D721Med (cell line): Measurements from ENCODE around the gene CDCP2.

ENCODE experiments used
- DNase-seq: peaks from one replicate; pipeline ENCODE4 v3.0.0; 2011; ENCODE audit warnings: low spot score; ENCODE audit not compliant: insufficient read length
- FAIRE-seq: peaks from 2 replicates; lab custom pipeline; 2011; peaks lifted over from hg19 to GRCh38; lab: Jason Lieb, UNC
- CTCF ChIP-seq: IDR thresholded peaks from 2 replicates; pipeline ENCODE4 v1.5.1; 2012; ENCODE audit warnings: mild to moderate bottlenecking, control low read depth; ENCODE audit not compliant: insufficient read depth; ENCODE audit errors: missing control alignments

Gene CDCP2

GRCh38 chr1:54131419-54131818 lies 21.4 kb downstream of the CDCP2 start:
- FAIRE-seq (no peak), DNase-seq (no peak)
- no peak for TF ChIP-seq CTCF

GRCh38 chr1:54129858-54130257 lies 22.9 kb downstream of the CDCP2 start:
- no peak for TF ChIP-seq CTCF
- no peak for FAIRE-seq
- no peak for DNase-seq

- no peak for DNase-seq
- FAIRE-seq = no peak
- TF ChIP-seq CTCF = no peak
These were observed 25.1 kb downstream of the CDCP2 start for GRCh38 chr1:54127594-54128300.

- TF ChIP-seq CTCF = no peak
- no peak for FAIRE-seq
- DNase-seq = no peak
These were observed 26.5 kb downstream of the CDCP2 start for GRCh38 chr1:54126271-54126815.

DNA sequence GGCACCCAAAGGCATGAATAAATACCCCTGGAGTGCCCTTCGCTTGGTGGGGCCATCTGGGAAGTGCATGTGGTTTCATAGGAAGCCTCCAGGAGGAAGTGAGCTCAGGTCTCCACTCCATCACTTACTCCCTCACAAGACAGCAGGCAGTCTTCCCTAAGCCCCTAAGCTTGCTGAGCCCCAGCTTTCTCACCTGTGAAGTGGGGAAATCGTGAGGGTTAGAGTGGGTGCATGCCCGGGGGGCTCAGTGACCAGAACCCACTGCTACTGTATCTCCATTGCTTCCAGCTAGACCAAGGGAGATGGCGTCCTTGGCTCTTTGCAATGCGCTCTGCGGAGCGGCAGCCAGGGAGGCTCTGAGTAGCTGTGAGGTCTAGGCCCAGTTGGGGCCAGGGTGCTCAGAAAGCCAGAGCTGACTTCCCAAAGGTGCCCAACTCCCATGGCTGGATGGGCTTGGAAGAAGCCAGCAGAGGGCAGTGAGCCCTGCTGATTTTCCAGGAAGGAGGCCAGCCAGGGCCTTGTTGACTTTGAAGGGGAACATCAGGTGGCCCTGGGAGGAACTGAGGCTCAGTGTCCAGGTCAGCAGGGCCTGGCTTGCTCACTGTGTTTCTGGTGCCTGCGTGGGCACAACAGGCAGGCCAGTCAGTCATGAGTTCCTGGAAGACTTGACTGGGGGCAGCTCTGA lies 27.3 kb downstream of the CDCP2 start:
- peak; percentile 38 for TF ChIP-seq CTCF
- no peak for FAIRE-seq
- no peak for DNase-seq

GRCh38 chr1:54124906-54125305 lies 27.9 kb downstream of the CDCP2 start:
- DNase-seq (no peak), FAIRE-seq (no peak)
- TF ChIP-seq CTCF = no peak

DNA sequence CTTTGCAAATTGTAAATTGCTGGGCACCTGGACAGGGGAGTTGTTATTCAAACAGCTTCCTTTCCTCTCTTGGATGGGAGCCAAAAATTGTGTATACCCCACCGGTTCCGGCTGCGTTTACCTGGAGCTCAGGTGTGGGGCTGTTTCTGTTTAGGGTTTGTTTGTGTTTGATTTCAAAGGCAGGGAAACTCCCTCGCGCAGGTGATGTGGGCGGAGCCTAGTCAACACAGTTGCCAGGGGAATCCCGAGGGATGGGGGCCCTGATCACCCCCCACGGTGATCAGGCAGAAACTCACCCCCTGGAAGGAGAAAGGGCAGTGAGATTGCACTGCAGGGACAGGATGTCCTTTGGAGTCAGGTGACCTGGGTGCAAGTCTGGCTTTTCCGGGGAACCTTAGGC lies 28.3 kb downstream of the CDCP2 start:
- DNase-seq (no peak), FAIRE-seq (no peak)
- no peak for TF ChIP-seq CTCF
